ENCODE results near the gene NALF2. TPM values are rescaled to one million over a fixed set of nuclear protein-coding genes. Genes with fewer than 3 reads are reported as not detected.

NALF2 gene
- total RNA-seq, 2 experiments from 2014 or later: 0.19 to 0.26 TPM

DNA sequence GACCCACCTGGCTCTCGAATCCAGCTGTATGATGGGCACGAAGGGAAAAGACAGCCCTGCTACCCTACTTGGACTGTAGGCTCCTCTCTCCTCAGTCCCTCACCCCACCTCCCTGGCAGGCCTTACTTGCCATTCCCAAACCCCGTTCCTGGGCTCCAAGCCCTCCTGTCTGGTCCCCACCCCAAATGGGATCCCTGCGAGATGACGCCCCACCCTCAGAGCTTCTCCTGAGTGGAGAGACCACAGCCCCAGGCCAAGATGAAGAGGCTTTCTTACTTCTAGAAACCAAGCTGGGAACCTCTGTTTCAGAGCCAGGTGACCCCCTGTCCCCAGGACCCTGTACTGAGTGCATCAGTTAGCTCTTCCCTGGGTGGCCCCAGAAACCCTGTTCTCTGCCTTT lies 4.5 kb downstream of the NALF2 start:
- H3K4me3 Mint-ChIP-seq: no peak overlapping the region
- peaks cover 2% of the 10 kb centered on the region for H3K4me1 Mint-ChIP-seq
- no peak overlapping the region for H3K27ac Mint-ChIP-seq
- no peak for DNase-seq
- H3K27me3 Mint-ChIP-seq: peaks cover 46% of the 10 kb centered on the region
- H3K36me3 Mint-ChIP-seq: no peaks in the 10 kb centered on the region
- no peaks in the 10 kb centered on the region for H3K9me3 Mint-ChIP-seq

DNA sequence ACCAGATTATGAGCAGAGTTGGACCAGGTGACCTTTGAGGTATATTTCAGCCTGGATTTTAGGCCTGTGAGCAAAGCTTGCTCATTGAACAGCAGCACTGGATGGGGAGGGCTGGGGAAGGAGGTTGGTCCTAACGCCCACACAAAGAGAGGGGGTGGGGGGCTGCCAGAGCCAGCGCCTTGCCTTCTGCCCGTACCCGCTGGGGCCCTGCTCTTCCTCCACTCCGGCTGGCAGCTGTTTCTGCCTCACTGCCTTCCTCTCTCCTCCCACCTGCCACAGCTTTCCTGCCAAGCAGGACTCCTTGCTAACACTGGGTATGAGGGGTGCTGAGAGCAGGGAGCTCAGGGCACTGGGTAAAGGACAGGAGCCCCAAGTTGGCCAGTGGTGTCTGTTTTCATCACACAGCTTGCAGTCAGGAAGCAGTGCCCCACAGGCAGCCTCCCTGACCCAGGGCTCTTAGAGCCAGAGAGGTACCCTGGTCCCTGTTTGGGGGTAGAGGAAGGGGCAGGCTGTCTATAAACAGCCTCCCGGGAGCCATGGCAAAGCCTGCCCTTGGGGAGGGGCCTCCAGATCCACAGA lies 6.1 kb downstream of the NALF2 start:
- peaks cover 2% of the 10 kb centered on the region for H3K4me1 Mint-ChIP-seq
- no peaks in the 10 kb centered on the region for H3K36me3 Mint-ChIP-seq
- peaks cover 42% of the 10 kb centered on the region for H3K27me3 Mint-ChIP-seq
- no peak overlapping the region for H3K27ac Mint-ChIP-seq
- H3K4me3 Mint-ChIP-seq: no peak overlapping the region
- DNase-seq: no peak
- H3K9me3 Mint-ChIP-seq: no peaks in the 10 kb centered on the region

DNA sequence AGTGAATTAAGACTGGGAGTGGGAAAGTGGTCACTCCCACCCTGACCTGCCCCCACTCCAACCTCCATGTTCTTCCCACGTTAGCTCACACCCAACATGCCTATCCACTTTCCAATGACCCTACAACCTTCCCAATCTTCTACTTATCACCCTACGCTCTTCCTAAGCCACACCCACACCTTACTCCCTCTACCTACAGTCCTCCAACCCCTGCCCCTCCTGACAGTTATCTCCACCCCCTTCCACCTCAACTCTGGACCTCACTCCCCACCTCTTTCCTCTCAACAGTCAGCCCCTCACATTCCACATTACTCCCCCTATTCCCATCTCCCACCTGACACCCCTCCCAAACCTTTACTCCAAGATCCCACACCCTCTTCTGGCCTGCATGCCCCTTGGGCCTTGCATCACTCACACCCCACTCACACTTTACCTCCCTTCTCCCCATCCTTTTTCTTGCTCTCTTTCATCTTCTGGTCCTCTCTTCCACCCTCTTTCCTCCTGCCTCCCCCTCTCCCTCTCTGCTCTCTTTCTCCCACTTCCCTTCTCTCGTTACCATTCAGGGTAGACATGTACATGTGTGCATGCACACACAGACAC lies 6.9 kb downstream of the NALF2 start:
- H3K27me3 Mint-ChIP-seq: peaks cover 37% of the 10 kb centered on the region
- no peak overlapping the region for H3K4me3 Mint-ChIP-seq
- no peaks in the 10 kb centered on the region for H3K9me3 Mint-ChIP-seq
- H3K27ac Mint-ChIP-seq: no peak overlapping the region
- H3K36me3 Mint-ChIP-seq: no peaks in the 10 kb centered on the region
- H3K4me1 Mint-ChIP-seq: no peaks in the 10 kb centered on the region
- DNase-seq: no peak

DNA sequence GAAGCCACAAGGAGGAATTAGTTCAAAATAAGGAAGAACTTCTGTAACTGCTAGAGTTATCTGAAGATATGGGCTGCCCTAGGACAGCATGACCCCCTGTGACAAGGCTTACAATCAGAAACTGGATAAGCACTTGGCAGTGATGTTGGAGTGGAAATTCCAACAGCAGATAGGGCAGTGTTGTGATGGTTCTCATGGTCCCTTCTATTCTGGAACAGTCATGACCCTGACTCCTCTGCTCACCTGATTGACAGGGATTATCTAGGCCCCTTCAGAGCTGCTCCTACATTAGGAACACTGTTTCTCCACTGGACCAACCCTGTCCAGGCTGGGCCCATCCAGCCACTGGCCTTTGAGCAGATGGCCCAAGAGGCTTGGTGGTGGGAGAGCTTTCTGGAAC lies 17.9 kb downstream of the NALF2 start:
- H3K36me3 Mint-ChIP-seq: no peaks in the 10 kb centered on the region
- H3K27ac Mint-ChIP-seq: no peak overlapping the region
- no peaks in the 10 kb centered on the region for H3K4me1 Mint-ChIP-seq
- H3K4me3 Mint-ChIP-seq: no peak overlapping the region
- H3K27me3 Mint-ChIP-seq: no peaks in the 10 kb centered on the region
- H3K9me3 Mint-ChIP-seq: no peaks in the 10 kb centered on the region
- no peak for DNase-seq

DNA sequence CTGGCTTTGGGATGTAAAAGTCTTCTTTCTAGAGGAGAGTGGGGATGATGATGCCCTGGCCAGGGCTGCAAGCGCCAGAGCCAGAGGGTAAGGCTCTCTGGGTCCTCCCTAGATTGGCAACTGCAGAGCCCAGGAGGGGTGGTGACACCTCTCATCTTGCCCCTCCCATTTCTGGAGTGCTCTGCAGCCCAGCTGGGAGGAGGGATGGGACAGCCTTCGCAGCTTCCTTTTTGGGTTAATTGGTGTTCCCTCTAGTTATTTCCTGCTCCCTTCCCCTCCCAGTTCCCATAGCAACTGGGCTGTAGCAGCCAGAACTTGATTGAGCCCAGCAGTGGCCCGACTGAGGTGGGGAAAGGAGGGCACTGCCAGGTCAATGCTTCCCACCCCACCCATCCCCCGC lies 19.2 kb downstream of the NALF2 start:
- Mint-ChIP-seq H3K36me3 (no peaks in the 10 kb centered on the region), H3K4me3 (no peak overlapping the region), H3K4me1 (no peaks in the 10 kb centered on the region), H3K27me3 (no peaks in the 10 kb centered on the region), H3K27ac (no peak overlapping the region), H3K9me3 (no peaks in the 10 kb centered on the region)
- no peak for DNase-seq

DNA sequence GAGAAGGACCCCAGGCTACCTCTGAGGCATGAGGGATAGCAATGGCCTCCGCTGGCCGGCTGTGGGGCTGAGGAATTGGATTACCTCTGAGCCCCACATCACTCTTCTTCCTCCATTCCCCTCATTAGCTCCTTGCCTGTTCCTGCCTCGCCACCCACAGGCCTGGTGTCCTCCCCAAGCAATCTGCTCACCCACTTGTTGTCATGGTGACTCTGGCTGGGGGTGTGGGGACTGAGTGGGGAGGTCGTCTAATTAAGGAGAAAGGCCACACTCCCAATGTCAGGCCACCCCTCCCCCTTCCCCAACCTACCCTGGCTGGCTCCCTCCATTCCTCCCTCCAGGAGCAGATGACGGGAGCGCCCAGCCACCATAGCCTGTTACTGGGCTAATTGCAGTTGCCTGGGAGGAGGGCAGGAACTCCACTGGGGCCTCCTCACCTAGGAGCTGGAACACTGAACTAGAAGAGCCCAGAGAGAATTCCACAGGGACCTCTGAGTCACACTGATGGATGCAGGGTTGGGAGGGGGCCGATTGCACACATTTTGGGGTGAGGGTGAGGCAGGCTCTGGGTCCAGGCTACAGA lies 20.7 kb downstream of the NALF2 start:
- Mint-ChIP-seq H3K9me3 (no peaks in the 10 kb centered on the region), H3K36me3 (no peaks in the 10 kb centered on the region), H3K27ac (no peak overlapping the region), H3K4me3 (no peak overlapping the region), H3K4me1 (no peaks in the 10 kb centered on the region), H3K27me3 (no peaks in the 10 kb centered on the region)
- no peak for DNase-seq

DNA sequence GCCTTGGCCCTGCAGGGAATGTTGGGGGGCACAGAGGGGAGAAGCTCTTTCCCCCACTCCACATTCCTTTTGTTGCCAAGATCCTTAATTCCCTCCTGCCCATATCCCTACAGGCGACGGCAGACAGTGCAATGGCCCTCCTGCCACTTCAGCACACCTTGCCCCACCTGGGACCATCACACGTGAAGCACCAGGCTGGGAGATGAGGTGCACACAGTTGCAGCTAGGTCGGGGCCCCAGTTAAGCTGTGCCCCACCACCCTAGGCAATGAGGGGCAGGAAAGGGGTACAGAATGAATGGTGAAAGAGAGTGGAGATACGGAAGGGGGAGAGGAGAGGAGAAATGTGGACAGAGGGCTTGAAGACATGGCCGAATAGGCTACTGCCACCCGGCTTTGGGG lies 26.2 kb downstream of the NALF2 start:
- Mint-ChIP-seq H3K9me3 (no peaks in the 10 kb centered on the region), H3K4me1 (no peaks in the 10 kb centered on the region), H3K4me3 (no peak overlapping the region), H3K27me3 (no peaks in the 10 kb centered on the region), H3K36me3 (no peaks in the 10 kb centered on the region), H3K27ac (no peak overlapping the region)
- DNase-seq: no peak

DNA sequence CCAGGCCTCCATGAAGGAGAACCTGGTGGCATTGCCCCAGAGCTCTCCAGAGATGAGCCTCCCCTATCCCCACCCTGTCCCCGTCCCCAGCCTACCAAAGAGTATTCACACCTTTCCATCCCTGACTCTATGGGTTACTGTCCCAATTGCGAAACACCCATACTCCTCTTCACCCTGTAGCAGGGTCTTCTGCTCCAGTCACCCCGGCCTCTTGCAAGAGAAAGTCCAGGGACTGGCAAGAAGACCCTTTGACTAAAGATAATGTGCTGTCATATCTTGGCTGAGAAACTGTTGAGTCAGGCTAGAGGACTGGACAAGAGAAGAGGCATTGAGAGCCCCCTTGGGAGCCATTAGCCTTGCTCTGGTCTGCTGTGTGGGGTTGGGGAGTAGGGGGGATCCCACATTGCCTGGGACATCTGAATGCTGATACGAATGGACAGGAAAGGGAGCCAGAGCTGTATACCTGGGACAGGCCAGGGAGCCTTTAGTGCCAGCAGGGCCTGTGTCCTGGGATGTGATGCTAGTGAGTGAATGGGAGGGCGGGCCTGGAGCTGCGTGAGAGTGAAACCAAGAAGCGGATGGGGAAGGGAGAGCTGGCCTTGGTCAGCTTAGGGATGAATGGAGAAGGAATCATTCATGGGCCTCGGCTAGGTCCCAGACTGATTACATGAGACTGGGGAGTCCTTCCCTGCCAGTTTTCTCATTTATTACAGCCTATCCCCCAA lies 27.1 kb downstream of the NALF2 start:
- no peaks in the 10 kb centered on the region for H3K36me3 Mint-ChIP-seq
- DNase-seq: no peak
- no peaks in the 10 kb centered on the region for H3K27me3 Mint-ChIP-seq
- no peak overlapping the region for H3K4me3 Mint-ChIP-seq
- H3K4me1 Mint-ChIP-seq: no peaks in the 10 kb centered on the region
- no peaks in the 10 kb centered on the region for H3K9me3 Mint-ChIP-seq
- no peak overlapping the region for H3K27ac Mint-ChIP-seq

DNA sequence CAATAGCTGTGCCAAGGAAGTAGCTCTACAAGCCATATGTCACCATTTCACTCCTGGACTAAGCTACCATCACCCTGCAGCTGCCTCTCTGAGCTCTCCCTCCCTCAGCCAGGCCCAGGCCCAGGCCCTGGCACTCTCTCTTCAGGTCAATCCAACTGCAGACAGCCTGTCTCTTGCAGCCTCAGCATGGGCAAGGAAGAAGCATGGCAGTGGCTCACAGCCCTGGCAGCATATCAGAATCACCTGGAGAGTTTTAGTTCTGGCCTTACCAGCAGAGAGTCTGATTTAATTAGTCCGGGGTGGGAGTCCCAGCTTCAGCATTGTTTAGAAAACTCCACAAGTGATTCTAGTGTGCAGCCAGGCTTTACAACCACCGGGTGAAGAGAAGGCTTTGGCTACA lies 31.5 kb downstream of the NALF2 start:
- peaks cover 11% of the 10 kb centered on the region for H3K27me3 Mint-ChIP-seq
- no peaks in the 10 kb centered on the region for H3K9me3 Mint-ChIP-seq
- peaks cover 8% of the 10 kb centered on the region for H3K4me1 Mint-ChIP-seq
- H3K36me3 Mint-ChIP-seq: no peaks in the 10 kb centered on the region
- H3K4me3 Mint-ChIP-seq: no peak overlapping the region
- DNase-seq: no peak
- H3K27ac Mint-ChIP-seq: no peak overlapping the region

DNA sequence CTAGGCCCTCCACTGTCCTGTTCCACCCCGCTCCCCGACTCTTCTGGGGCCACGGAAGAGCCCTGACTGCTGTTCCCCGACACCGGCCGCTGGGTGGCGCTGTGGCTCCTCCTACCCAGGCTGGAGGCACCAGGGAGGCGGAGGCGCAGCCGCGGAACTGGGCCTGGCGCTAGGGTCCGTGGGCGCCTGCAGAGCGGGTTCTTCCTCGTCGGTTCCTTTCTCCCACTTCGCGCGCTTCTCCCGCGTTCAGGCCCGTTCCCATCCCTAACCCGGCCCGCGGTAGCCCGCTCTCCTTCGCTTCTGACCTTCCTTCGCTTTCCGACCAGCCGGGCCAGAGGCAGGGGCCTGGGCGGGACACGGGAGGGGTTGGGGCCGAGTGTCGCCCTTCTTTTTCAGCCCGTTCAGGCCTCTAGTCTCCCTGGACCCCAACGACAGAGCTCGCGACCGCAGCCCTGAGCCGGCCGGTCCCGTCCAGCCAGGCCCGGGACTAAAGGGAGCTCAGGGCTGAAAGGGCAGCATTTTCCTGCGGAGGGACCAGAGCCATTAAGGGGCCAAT lies 34.3 kb downstream of the NALF2 start:
- H3K4me1 Mint-ChIP-seq: peaks cover 8% of the 10 kb centered on the region
- H3K27ac Mint-ChIP-seq: no peak overlapping the region
- H3K4me3 Mint-ChIP-seq: peak overlapping the region; percentile 32
- peaks cover 11% of the 10 kb centered on the region for H3K27me3 Mint-ChIP-seq
- no peaks in the 10 kb centered on the region for H3K36me3 Mint-ChIP-seq
- DNase-seq: peak; percentile 65
- no peaks in the 10 kb centered on the region for H3K9me3 Mint-ChIP-seq

DNA sequence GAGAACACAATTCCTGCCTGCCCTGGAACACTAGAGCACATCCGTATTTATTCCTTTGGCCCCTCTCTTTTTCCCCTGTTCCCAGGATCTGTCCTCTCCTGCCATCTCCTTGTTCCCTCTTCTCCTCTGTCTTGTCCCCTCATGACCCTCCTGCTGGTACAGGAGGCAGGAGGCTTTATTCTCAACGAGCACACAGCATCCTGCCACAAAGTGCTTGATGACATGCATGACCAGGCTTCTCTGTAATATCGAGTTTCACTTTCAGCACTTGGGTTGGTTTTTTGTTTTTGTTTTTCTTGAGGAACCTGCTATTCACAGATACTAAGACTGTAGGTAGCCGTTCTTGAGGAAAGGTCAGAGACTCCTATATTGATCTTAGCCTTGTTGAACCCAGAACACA lies 35.3 kb downstream of the NALF2 start:
- H3K27me3 Mint-ChIP-seq: peaks cover 11% of the 10 kb centered on the region
- H3K36me3 Mint-ChIP-seq: no peaks in the 10 kb centered on the region
- H3K27ac Mint-ChIP-seq: no peak overlapping the region
- DNase-seq: no peak
- peak overlapping the region; percentile 34 for H3K4me3 Mint-ChIP-seq
- H3K9me3 Mint-ChIP-seq: no peaks in the 10 kb centered on the region
- peaks cover 8% of the 10 kb centered on the region for H3K4me1 Mint-ChIP-seq

DNA sequence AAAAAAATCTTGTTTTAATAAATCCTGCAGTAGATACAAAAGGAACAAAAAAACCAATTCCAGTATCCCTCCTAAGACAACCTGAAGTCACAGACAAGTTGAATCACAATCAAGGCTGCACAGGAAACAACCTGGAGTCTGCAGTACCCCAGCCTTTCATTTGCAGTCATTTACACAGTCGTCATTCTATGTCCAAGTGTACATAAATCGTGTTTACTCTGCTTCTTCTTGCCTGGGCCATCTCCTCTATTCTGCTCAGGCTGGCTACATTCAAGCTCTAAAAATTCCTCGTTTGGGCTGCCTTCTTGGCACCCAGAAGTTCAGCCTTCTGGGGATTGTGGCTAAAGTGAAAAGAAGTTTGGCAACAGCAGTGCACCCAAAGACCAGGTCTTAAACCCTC lies 37.8 kb downstream of the NALF2 start:
- DNase-seq: no peak
- no peak overlapping the region for H3K27ac Mint-ChIP-seq
- no peak overlapping the region for H3K4me3 Mint-ChIP-seq
- peaks cover 8% of the 10 kb centered on the region for H3K4me1 Mint-ChIP-seq
- no peaks in the 10 kb centered on the region for H3K36me3 Mint-ChIP-seq
- H3K9me3 Mint-ChIP-seq: no peaks in the 10 kb centered on the region
- peaks cover 10% of the 10 kb centered on the region for H3K27me3 Mint-ChIP-seq

DNA sequence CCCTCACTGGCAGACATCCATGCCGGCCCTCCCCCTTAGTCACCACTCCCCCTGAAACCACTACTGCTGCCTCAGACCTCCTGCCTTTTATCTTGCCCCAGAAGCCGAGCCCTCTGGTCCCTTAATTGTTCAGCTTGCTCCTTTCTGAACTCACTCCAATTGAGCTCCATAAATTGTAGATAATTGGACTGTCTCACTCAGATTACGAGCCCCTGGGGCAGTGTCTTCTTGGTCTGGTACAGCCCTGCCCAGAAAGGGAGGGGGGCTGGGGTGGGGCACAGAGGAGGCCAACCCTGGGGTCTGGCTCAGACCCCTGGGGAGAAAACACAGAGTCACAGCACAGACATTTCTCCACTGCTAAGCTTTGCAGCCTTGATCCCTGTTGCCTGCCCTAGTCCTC lies 39.4 kb downstream of the NALF2 start:
- H3K27ac Mint-ChIP-seq: no peak overlapping the region
- peaks cover 8% of the 10 kb centered on the region for H3K4me1 Mint-ChIP-seq
- peaks cover 4% of the 10 kb centered on the region for H3K27me3 Mint-ChIP-seq
- H3K36me3 Mint-ChIP-seq: no peaks in the 10 kb centered on the region
- no peak for DNase-seq
- H3K9me3 Mint-ChIP-seq: no peaks in the 10 kb centered on the region
- H3K4me3 Mint-ChIP-seq: no peak overlapping the region

DNA sequence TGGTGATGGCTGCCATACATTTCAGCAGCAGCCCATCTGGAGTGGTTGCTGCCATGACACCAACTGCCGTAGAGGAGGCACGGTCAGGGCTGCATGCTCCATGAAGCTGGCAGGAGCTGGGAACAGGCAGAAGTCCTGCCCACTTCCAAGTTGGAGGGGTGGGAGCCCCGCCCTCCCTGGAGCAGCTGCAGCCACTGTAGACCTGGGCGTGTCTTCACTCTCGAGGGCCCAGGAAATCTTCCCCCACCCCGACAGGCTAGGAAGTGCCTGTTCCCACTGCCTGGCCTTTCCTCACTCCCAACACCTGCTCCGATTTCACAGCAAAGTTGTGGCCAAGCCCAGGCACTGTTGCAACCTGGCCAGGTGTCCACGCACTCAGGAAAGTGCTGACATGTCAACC lies 42.3 kb downstream of the NALF2 start:
- Mint-ChIP-seq H3K4me1 (no peaks in the 10 kb centered on the region), H3K4me3 (no peak overlapping the region), H3K27me3 (peaks cover 4% of the 10 kb centered on the region), H3K36me3 (no peaks in the 10 kb centered on the region), H3K27ac (no peak overlapping the region), H3K9me3 (no peaks in the 10 kb centered on the region)
- no peak for DNase-seq

DNA sequence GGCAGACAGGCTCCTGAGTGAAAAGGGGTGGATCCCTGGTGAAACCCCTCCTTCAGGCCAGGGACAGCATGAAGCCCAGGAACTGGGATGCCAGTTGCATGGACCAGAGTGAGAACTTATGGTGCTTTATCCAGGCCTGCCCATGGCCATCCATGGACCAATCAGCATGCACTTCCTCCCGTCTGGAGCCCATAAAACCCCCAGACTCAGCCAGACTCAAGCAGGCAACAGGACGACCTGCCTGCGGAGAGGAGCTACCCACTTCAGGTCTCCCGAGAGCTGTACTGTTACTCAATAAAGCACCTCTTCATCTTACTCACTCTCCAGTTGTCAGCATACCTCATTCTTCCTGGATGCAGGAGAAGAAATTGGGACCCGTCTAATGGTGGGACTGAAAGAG lies 42.9 kb downstream of the NALF2 start:
- no peaks in the 10 kb centered on the region for H3K9me3 Mint-ChIP-seq

More for the DNA sequence above, 42.9 kb downstream of the NALF2 start:
- no peak overlapping the region for H3K27ac Mint-ChIP-seq
- H3K27me3 Mint-ChIP-seq: peaks cover 4% of the 10 kb centered on the region
- no peak for DNase-seq
- H3K36me3 Mint-ChIP-seq: no peaks in the 10 kb centered on the region
- no peak overlapping the region for H3K4me3 Mint-ChIP-seq
- no peaks in the 10 kb centered on the region for H3K4me1 Mint-ChIP-seq

Data from activated naive CD8-positive, alpha-beta T cell treated with anti-CD3 and anti-CD28 coated beads for 36 hours (primary cell).